ENCODE results near the gene CEP63. TPM values are rescaled to one million over a fixed set of nuclear protein-coding genes. Genes with fewer than 3 reads are reported as not detected.

CEP63 gene
- total and polyA plus RNA-seq, 2 of the 8 experiments (the other 6 are each of a cell fraction or from before 2014, with no cell fraction given), result 5.3 to 18.2 TPM

GRCh38 chr3:134480546-134480945, 5.3 kb upstream of the CEP63 start:
- Histone ChIP-seq H3K23ac (ENCODE audit: insufficient read length) (no peak overlapping the region), H4K8ac (ENCODE audit: extremely low read depth, insufficient read depth, low read length) (no peak overlapping the region), H3K4me3 (ENCODE audit: extremely low read depth in 1 of 4, insufficient read depth in 2 of 4, low read depth in 3 of 4, low read length in 4 of 4) (no peak overlapping the region), H2AFZ (ENCODE audit: low read length) (no peak overlapping the region), H3K79me2 (ENCODE audit: control insufficient read depth in 1 of 2, insufficient read depth in 2 of 2, low read length in 2 of 2) (peaks cover 0 to 19% of the 10 kb centered on the region in 2 experiments; a peak in 2 of 4 replicates), H3K23me2 (ENCODE audit: low read depth, low read length) (peaks cover 4% of the 10 kb centered on the region; the same call in 1 of the 2 replicates), H2AK5ac (ENCODE audit: low read depth, low read length) (no peak overlapping the region), H4K20me1 (replicated peaks in 1 of 2; ENCODE audit: control insufficient read depth in 1 of 2, insufficient read depth in 2 of 2, low read length in 2 of 2) (no peaks in the 10 kb centered on the region), H3K18ac (ENCODE audit: extremely low read depth, low read length) (no peak overlapping the region), H2BK120ac (replicated peaks; ENCODE audit: low read depth, low read length) (no peak overlapping the region), H3K27me3 (replicated peaks in 1 of 4; ENCODE audit: control insufficient read depth in 3 of 4, extremely low read depth in 1 of 4, insufficient read depth in 3 of 4, low read length in 3 of 4) (no peaks in the 10 kb centered on the region), H2BK20ac (ENCODE audit: low read length) (no peak overlapping the region), H3K27ac (ENCODE audit: low read depth, low read length) (no peak overlapping the region), H3K14ac (ENCODE audit: insufficient read length) (no peak overlapping the region), H2BK12ac (ENCODE audit: low read depth, low read length) (no peak overlapping the region), H3K4me2 (ENCODE audit: insufficient read depth in 1 of 2, low read depth in 2 of 2, low read length in 2 of 2) (no peak overlapping the region), H2BK15ac (ENCODE audit: low read length) (no peak overlapping the region), H3K9me3 (ENCODE audit: insufficient read depth in 2 of 2, low read depth in 1 of 2, low read length in 1 of 2) (no peaks in the 10 kb centered on the region), H3K9ac (replicated peaks in 1 of 4; ENCODE audit: extremely low read depth in 1 of 4, low read depth in 3 of 4, low read length in 3 of 4) (no peak overlapping the region), H4K5ac (ENCODE audit: insufficient read length, low read depth, low read length) (no peak overlapping the region), H3K4me1 (replicated peaks in 1 of 4; ENCODE audit: control insufficient read depth in 3 of 4, insufficient read depth in 4 of 4, low read length in 3 of 4) (peaks cover 0 to 8% (median 4%) of the 10 kb centered on the region in 4 experiments; a peak in 4 of 7 replicates), H3K36me3 (ENCODE audit: control insufficient read depth in 2 of 4, insufficient read depth in 4 of 4, low read length in 3 of 4) (peaks cover 13 to 55% (median 36%) of the 10 kb centered on the region in 4 experiments), H3K56ac (replicated peaks; ENCODE audit: insufficient read length, low read depth, low read length) (no peak overlapping the region), H3K4ac (replicated peaks; ENCODE audit: insufficient read length, low read depth, low read length) (no peak overlapping the region), H4K91ac (replicated peaks; ENCODE audit: insufficient read length, low read length) (no peak overlapping the region), H2BK5ac (ENCODE audit: low read depth, low read length) (no peak overlapping the region), H3K79me1 (ENCODE audit: low read depth, low read length) (peaks cover 2% of the 10 kb centered on the region; the same call in 1 of the 2 replicates)
- FAIRE-seq, result no peak
- WGBS, 2 experiments (ENCODE audit: extremely low coverage in 1 of 2, insufficient coverage in 1 of 2, insufficient read length in 1 of 2, insufficient replicate concordance in 2 of 2, low coverage in 1 of 2, low lambda C conversion rate in 2 of 2, missing lambda C conversion rate in 1 of 2), result 86% methylated on average over 3 of the region's 3 CpGs; no CpG with 5 or more reads in 1 of the 2 experiments
- no peak for TF ChIP-seq EZH2 (IDR thresholded peaks at IDR 0.05; ENCODE audit: low read depth, low read length, severe bottlenecking)
- TF ChIP-seq TBP (IDR thresholded peaks at IDR 0.05; ENCODE audit: low read depth, low read length), result no peak
- TF ChIP-seq TCF12 (IDR thresholded peaks at IDR 0.05; ENCODE audit: low read depth, low read length), result no peak
- no peak for TF ChIP-seq CBX5 (IDR thresholded peaks at IDR 0.05; ENCODE audit: low read depth, low read length)
- no peak for TF ChIP-seq RFX5 (IDR thresholded peaks at IDR 0.05; ENCODE audit: borderline replicate concordance, low read depth, low read length)
- TF ChIP-seq SUZ12 (IDR thresholded peaks at IDR 0.05; ENCODE audit: low read length), result no peak
- no peak for TF ChIP-seq RXRA (IDR thresholded peaks at IDR 0.05; ENCODE audit: insufficient read depth, low read depth, low read length)
- ChIA-PET POLR2A (ENCODE audit: partially characterized antibody) (interaction anchor here (1.0 to 1.8 kb wide), 5 partner anchors 21 to 167 kb away, joined by 3 to 8 read pairs (median 4); no protein-coding TSS in a partner anchor), CTCF (ENCODE audit: partially characterized antibody) (interaction anchor here (0.7 to 11.3 kb wide), 14 partner anchors 12 to 269 kb away, joined by 3 to 138 read pairs (median 4); no protein-coding TSS in a partner anchor)
- DNase-seq (ENCODE audit: low read depth in 1 of 2, low spot score in 2 of 2), result no peak

Data from H1 (cell line).